Measurements from ENCODE around the gene PIGS.
"Not testable (repeated sequence)": the region's sequence is repeated elsewhere in the genome, so short reads cannot be mapped to it uniquely, and the experiment has no call there.

Gene PIGS

DNA sequence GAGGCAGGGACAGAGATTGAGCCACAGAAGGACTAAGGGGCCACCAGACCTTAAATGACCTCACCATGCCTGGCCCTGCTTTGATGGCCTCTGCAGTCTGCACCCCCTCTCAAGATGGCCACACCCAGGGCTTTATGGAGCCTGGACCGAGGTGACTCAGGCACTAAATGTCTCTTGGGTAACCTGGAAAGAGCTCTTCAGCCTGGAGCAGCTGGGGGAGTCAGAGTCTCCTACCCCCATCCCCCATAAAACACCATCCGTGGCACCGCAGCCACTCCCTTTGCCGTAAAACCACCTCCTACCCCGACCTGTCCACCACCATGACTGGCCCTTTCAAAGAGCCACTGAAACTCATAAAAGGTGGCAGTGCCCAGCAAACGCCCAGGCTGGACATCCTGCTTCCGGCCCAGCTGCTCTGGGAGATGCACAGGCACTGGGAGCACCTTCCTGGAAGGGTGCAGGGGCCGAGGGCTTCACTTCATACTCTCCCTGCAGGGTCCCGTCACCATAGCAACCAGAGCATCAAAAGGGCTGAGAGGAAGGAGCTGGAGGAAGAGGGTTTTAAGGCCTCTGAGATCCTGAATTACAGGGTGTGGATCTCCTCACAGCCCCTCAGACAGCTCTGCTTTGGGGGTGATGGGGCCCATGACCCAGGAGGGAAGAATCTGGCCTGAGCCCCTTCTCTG, 42.9 kb downstream of the PIGS start:
- peak; percentile 39 for DNase-seq

DNA sequence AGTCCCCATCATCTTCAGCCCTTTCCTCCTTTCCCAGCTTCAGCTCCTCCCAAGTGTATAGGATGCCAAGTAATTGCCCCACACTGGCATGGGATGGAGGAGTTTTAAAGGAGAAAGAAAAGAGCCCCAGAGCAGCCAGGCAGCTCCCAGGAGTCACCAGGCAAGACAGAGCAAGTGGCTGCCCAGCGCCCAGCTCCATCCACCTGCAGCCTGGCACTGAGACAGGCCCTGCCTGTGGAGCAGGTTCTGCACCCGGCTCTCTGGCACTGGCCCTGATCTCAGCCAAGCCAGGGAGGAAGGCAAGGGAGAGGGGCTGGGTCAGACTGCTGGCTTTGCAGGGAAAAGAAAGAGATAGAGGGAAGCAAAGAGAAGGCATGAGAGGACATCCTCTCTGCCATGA, 43.5 kb downstream of the PIGS start:
- no peak for DNase-seq

DNA sequence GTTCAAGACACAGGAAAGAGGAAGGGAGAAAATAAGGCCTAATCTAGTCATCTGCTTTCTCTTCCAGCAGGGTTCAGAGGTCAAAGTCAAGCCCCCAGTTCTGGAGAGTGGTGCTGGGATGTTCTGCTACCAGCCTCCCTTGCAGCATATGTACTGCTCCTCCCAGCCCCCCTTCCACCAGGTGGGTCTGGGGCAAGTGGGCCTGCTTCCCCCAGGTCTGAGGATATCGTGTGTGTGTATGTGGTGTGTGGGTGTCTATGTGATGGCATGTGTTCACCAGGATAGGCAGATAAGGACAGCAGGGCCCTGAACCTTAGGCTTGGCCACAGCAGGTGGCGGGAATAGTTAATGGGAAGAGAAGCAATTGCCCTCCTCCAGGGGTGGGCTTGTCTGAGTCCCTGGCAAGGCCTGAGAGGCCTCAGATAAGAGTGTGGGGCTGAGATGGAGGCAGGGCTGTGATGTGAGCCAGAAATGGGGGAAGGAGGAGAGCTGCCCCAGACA, 44.1 kb downstream of the PIGS start:
- no peak for DNase-seq

GRCh38 chr17:28526381-28526780, 44.9 kb downstream of the PIGS start:
- DNase-seq: no peak

- peak; percentile 73 for DNase-seq
Measured at GRCh38 chr17:28524476-28525424, 46.6 kb downstream of the PIGS start.

DNA sequence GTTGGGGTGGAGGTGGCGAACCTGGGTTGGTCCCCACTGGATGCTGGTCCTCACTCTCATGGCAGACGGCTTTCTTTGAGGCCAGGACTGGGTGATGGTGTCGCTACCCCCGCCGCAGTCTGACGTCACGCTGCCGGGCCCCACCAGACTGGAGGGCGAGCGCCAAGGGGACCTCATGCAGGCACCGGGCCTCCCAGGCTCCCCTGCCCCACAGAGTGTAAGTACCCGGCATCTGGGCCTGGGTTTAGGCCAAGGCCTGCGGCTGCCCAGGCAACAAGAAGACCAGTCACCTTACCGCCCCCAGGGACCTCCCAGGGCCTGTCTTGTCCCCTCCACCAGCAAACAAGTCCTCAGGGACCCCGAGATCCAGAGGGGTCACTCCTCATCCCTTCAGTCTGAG, 47.4 kb downstream of the PIGS start:
- DNase-seq: no peak

- DNase-seq: no peak
Measured at GRCh38 chr17:28523186-28523585, 48.1 kb downstream of the PIGS start.

DNA sequence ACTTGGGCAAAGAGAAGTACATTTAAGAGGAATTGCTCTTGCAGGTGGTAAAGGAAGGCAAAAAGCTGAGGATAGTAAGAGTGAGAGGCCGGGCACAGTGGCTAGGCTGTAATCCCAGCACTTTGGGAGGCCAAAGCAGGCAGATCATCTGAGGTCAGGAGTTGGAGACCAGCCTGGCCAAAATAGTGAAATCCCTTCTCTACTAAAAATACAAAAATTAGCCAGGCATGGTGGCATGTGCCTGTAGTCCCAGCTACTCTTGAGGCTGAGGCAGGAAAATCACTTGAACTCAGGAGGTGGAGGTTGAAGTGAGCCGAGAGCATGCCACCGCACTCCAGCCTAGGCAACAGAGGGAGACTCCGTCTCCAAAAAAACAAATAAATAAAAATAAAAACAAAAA, 49.0 kb downstream of the PIGS start:
- DNase-seq: not testable (repeated sequence)

DNA sequence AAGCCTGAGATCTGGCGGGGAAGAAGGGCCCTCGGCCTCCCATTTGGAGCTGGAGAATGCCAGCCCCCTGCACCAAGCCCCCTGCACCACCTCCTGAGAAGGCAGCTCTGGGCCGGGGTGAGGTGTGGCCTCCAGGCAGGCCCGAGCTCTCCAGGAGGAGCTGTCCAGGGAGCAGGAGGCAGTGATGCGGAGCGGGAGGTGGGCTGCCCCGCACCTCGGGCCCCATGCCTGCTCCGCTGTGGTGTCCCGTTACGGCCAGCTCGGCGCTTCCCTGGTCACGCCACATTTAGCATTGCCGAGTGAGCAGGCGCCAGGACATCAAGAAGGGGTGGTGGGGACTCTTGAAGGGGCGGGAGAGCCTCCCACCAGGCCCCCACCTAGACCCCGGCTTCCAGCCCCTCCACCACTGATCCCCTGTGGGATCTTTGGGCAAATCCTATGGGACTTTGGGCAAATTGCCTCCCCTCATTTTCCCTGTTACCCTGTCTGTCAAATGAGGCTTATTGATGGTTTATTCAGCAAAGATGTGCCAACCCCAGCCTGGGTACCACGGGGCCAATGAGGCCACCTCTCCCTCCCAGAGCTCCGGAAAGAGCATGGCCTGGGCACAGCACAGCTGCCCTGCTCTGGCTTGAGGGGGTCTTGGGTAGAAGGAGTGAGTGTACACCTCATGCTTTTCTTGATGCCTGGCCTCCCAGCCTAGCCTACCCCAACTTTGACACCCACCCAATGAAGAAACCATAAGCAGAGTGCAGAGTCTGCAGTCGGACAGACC, 49.8 kb downstream of the PIGS start:
- DNase-seq: no peak

GRCh38 chr17:28520687-28521086, 50.6 kb downstream of the PIGS start:
- no peak for DNase-seq

DNA sequence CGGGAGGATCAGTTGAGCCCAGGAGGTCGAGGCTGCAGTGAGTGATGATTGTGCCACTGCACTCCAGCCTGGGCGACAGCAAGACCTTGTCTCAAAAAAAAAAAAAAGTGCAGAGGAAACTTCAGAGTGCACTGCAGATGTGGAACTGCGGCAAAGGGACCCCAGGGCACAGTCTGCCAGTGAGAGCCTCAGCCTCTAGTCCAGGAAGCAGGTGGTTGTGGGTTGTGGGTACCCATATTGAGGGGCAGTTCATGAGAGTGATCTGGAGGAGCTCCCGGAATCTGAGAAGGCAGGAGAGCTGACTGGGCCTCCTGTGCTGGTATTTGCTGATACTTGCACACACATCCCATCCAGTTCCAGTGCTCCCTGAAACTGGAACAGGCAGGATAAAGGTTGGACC, 52.1 kb downstream of the PIGS start:
- no peak for DNase-seq

- DNase-seq: no peak
Measured at GRCh38 chr17:28518578-28518977, 52.7 kb downstream of the PIGS start.

GRCh38 chr17:28518132-28518531, 53.2 kb downstream of the PIGS start:
- no peak for DNase-seq

GRCh38 chr17:28515518-28515917, 55.8 kb downstream of the PIGS start:
- DNase-seq: no peak

- no peak for DNase-seq
Measured at GRCh38 chr17:28514561-28515002, 56.7 kb downstream of the PIGS start.

- no peak for DNase-seq
Measured at GRCh38 chr17:28513476-28513875, 57.8 kb downstream of the PIGS start.

- no peak for DNase-seq
Measured at GRCh38 chr17:28511858-28512461, 59.4 kb downstream of the PIGS start.

DNA sequence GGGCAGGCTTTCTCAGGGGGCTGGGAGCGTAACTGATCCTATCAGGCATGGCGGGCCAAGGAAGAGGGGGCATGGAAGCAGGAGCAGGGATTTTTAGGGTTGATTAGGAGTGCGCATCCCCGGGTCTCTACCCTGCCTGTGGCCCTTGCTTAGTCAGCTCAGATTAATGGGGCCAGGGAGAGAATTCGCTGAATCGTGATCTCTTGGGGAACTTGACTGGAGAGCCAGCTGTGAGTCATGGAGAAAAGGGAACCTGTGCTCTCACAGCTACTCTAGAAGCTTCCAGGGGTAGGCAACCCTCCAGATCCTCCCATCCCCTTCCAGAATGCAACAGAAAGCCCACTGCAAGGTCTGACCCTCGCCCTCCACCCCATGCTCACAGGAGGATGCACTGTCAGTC, 61.5 kb downstream of the PIGS start:
- no peak for DNase-seq

- no peak for DNase-seq
Measured at GRCh38 chr17:28508211-28508724, 63.1 kb downstream of the PIGS start.

GRCh38 chr17:28507567-28508203, 63.6 kb downstream of the PIGS start:
- no peak for DNase-seq

DNA sequence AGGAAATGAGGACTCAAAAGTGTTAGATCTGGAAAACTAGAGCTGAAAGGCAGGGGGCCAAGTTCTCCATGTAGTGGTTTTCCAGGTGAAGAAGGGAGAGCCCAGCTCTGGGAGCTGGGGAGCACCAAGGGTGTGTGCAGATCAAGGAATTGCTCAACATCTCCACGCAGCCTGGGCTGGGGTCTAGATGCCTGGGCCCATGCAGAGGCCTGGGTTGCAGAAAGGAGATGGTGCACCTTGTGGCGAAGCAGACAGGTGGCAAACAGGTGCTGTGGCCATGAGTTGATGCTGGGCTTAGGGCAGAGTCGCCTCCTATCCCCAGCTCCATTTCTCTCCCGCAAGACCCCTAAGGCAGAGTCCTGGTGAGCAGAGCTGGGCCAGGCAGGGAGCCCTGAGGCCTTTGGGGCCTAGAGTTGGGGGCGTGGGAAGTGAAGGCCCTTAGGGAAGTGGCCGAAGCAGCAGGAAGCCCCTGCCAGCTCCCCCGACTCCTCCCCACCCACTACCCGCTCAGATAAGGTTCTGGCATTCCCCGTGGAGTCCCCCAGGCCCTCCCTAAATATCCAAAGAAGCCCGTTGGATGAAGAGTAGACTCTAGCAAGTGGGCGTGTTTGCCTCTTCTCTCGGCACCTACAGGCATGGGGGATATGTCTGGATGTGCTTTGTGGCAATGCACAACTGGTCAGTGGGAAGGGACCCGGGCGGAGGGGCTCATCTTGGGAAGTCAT, 64.4 kb downstream of the PIGS start:
- DNase-seq: no peak
